ENCODE data around the gene BNIP5.

The BNIP5 gene

DNA sequence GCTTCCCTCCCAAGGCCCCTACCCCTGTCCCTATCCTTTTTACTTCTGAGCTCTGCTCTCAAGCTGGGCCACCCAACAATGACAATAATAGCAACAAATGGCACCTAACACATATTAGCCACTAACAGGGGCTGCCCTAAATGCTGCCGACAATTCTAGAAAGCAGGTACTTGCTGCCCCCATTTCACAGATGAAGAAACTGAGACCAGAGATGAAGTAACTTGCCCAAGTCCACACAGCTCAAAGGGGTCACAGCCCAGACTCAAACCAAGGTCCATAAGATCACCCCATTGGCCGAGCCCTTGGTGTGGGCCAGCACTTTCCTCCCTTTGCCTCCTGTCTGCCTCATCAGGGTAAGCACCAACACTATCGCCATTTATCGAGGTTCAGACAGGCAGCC, 12.0 kb downstream of the BNIP5 start:
- TF ChIP-seq, protein P1, sequence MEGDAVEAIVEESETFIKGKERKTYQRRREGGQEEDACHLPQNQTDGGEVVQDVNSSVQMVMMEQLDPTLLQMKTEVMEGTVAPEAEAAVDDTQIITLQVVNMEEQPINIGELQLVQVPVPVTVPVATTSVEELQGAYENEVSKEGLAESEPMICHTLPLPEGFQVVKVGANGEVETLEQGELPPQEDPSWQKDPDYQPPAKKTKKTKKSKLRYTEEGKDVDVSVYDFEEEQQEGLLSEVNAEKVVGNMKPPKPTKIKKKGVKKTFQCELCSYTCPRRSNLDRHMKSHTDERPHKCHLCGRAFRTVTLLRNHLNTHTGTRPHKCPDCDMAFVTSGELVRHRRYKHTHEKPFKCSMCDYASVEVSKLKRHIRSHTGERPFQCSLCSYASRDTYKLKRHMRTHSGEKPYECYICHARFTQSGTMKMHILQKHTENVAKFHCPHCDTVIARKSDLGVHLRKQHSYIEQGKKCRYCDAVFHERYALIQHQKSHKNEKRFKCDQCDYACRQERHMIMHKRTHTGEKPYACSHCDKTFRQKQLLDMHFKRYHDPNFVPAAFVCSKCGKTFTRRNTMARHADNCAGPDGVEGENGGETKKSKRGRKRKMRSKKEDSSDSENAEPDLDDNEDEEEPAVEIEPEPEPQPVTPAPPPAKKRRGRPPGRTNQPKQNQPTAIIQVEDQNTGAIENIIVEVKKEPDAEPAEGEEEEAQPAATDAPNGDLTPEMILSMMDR (IDR thresholded peaks at IDR 0.05; ENCODE audit: low read depth, low read length), result no peak
- no peak overlapping the region for H3K4me3 ChIP-seq (ENCODE audit: low read depth, low read length)
- no peak for DNase-seq (ENCODE audit: low read depth, low spot score)
- in situ Hi-C loops (cut with HindIII; ENCODE audit: low sequenced_read_pairs), result no loop called here

DNA sequence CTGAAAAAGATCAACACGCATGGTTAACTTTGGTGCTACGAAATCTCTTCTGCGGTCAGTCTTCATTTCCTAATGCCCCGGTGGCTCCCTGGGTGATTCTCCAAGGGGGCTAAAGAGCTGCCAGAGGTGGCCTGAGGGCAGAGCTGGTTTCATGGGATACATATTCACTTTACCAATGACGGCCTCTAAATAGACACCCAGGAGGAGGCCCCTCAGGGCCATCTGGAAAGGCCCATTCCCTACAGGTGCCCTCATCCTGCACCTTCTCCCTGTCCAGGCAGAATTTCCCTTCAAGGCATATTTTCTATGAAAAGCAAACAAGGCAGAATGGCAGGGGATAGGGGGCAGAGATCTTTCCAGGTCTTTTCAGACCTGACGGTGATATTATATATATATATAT, 12.5 kb downstream of the BNIP5 start:
- in situ Hi-C loops (cut with HindIII; ENCODE audit: low sequenced_read_pairs), result no loop called here
- no peak overlapping the region for H3K4me3 ChIP-seq (ENCODE audit: low read depth, low read length)
- TF ChIP-seq, protein P1 (IDR thresholded peaks at IDR 0.05; ENCODE audit: low read depth, low read length), result no peak
- DNase-seq (ENCODE audit: low read depth, low spot score), result no peak

DNA sequence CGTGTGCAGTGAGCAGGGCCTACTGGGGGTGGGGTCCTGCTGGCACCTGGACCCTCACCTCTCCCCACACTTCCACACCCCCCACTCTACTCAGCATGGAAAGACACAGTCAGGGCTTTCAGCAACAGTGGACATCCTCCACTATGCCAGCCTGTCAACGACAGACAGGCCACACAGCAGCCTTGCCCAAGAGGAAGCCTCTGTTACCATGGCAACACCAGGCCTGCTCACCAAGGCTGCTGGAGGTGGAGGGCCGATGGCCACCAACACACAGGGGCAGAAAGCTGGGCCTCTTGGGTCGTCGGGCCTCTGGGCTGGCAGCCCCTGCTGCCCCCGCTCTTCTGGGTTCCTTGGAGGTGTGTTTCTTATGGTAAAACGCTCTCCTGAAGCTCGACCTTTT, 13.6 kb downstream of the BNIP5 start:
- no peak for DNase-seq (ENCODE audit: low read depth, low spot score)
- in situ Hi-C loops (cut with HindIII; ENCODE audit: low sequenced_read_pairs), result no loop called here
- TF ChIP-seq, protein P1 (IDR thresholded peaks at IDR 0.05; ENCODE audit: low read depth, low read length), result no peak
- H3K4me3 ChIP-seq (ENCODE audit: low read depth, low read length), result no peak overlapping the region

DNA sequence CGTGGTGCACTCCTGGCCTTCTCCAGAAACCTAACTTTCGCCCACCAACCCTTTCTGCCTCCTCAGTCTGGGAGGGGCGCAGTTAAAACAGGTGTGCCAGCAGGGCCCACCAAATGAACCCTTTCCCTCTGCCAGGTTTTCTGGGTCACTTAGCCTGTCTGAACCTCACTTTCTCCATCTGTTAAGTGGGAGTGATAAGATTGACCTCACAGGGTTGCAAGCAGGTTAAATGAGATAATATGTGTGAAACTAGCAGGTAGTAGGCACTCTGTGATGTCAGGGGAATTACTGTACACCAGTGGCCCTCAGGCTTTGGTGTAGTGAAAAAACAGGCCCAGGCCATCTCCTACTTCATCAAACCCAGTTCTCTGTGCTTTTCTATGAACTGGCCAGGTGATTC, 14.1 kb downstream of the BNIP5 start:
- DNase-seq (ENCODE audit: low read depth, low spot score), result no peak
- in situ Hi-C loops (cut with HindIII; ENCODE audit: low sequenced_read_pairs), result no loop called here
- no peak overlapping the region for H3K4me3 ChIP-seq (ENCODE audit: low read depth, low read length)
- TF ChIP-seq, protein P1 (IDR thresholded peaks at IDR 0.05; ENCODE audit: low read depth, low read length), result no peak

DNA sequence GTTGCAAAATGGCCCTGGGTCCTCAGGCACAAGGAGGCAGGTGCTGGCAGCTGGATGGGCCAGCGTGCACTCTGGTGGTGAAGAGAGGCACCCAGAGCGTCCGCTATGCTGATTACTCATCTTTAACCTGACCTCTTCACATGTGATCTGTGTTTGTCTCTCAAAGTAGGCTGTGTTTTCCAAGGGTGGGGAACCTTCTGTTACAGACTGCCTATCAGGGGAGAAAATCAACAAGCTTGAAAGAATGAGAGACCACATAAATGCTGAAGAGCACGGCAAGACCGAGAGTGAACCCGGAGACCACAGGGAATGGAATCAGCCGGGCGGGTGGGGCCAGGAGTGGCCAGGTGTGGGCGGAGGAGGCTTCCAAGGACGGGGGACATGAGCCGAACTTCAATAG, 16.2 kb downstream of the BNIP5 start:
- TF ChIP-seq, protein P1 (IDR thresholded peaks at IDR 0.05; ENCODE audit: low read depth, low read length), result no peak
- in situ Hi-C loops (cut with HindIII; ENCODE audit: low sequenced_read_pairs), result no loop called here

DNA sequence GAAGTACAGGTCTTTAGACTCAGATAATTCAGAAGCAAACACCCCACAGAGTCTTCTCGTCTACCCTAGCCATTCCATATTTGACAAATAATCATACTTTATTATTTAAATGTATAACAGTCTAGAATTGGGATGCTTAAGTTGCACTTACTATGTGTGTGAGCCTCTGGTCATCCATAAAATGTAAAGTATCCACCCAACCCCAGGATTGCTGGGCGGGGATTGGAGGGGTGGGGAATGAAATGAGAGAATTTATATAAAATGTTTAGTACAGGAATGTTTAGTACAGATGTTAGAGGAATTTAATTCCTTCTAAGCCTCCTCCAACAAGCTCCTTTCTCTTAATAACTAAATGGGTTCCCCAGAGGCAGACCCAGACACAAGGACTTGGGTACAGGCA, 16.9 kb downstream of the BNIP5 start:
- DNase-seq (ENCODE audit: low read depth, low spot score), result no peak
- TF ChIP-seq, protein P1 (IDR thresholded peaks at IDR 0.05; ENCODE audit: low read depth, low read length), result no peak
- in situ Hi-C loops (cut with HindIII; ENCODE audit: low sequenced_read_pairs), result no loop called here
- H3K4me3 ChIP-seq (ENCODE audit: low read depth, low read length), result no peak overlapping the region

More for the DNA sequence above, 16.2 kb downstream of the BNIP5 start:
- no peak for DNase-seq (ENCODE audit: low read depth, low spot score)
- H3K4me3 ChIP-seq (ENCODE audit: low read depth, low read length), result no peak overlapping the region

DNA sequence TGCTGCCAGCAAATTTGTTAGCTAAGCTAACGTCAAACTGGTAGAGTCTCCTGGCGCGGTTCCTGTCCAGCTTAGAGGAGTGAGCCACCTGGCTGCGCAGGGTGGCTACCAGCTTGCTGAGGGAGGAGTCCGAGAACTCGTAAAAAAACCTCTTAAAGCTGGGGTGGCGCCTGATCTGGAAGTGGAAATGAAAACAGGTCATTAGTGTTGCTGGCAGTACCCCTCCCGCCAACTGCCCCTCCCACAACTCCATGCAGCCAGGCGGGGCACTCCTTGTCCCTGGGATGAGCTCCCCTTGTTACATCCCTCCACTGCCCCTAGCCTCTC, 17.3 kb downstream of the BNIP5 start:
- DNase-seq (ENCODE audit: low read depth, low spot score), result no peak
- H3K4me3 ChIP-seq (ENCODE audit: low read depth, low read length), result no peak overlapping the region
- TF ChIP-seq, protein P1 (IDR thresholded peaks at IDR 0.05; ENCODE audit: low read depth, low read length), result no peak
- in situ Hi-C loops (cut with HindIII; ENCODE audit: low sequenced_read_pairs), result no loop called here

All from astrocyte of the spinal cord (primary cell).